GM18867 (cell line): ENCODE measurements around the gene APOBEC3A.

Source experiments
- ATAC-seq: cut with Tn5 transposase; IDR thresholded peaks from one replicate; pipeline ENCODE4 v1.9.1; 2021; ENCODE audit warnings: mild to moderate bottlenecking, moderate library complexity; ENCODE audit not compliant: unreplicated experiment

APOBEC3A gene

DNA sequence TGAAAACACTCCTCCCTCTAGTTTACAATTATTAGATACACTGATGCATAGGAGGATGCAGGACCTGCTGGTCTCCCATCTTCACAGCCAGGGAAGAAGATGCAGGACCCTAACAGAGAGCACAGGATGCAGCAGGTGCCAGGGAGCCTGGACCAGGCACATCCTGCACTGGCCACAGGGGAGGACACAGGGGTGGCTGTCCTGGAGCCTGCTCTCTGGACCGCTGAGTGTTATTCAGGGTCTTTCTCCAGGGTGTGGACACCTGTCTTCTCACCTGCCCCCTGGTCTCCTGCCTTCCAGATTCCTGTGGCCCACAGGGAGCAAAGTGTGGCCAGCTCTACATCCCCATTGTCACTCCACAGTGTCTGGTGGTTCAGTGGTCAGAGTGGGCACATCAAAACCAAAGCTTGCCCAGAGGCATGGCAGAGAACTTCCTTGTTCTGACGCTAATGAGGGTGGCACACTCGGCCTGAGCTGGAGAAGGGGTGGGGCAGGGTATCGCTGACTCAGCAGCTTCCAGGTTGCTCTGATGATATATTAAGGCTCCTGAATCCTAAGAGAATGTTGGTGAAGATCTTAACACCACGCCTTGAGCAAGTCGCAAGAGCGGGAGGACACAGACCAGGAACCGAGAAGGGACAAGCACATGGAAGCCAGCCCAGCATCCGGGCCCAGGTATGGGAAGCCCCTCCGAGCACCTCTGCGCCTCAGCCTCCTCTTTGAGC, at the start of gene APOBEC3A:
TSS of gene APOBEC3A (plus strand) at position 564 of the 725 bp plus-strand sequence. CDS start at position 647, 83 bp downstream.
- ATAC-seq = no peak

DNA sequence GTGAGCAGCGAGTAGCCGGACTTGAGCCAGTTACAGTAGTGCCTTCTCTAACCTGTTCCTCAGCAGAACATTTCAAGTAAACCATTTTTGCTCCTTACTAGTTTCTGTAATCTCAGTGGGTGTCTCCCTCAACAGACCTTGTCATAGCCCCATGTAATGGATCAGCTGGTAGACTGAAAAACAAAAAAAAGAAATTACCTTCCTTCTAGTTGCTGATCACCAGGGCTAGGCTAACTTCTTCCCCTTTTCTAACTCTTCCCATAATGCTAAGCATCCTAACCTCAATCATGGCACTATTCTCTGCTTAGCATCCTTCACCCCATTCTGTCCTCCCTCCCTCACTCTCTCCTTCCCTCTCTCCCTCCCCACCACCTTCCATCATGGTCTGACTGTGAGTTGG, 49.6 kb upstream of the APOBEC3A start:
- ATAC-seq = no peak

DNA sequence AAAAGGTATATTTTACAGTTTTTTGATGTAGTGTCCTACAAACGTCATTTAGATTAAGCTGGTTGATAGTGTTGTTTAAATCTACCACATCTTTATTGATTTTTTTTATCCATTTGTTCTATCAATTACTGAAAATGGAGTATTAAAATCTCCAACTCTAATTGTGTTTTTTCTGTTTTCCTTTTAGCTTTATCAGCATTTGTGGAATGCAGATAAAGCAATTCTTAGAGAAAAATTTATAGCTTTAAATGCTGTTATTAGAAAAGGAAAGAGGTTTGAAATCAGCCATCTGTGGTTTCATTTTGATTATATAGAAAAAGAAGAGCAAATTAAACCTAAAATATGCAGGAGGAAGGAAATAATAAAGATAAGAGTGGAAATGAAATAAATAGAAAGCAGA, 46.0 kb upstream of the APOBEC3A start:
- ATAC-seq = no peak

- ATAC-seq = no peak
Observed at GRCh38 chr22:38919631-38920190, 37.7 kb upstream of the APOBEC3A start.

- no peak for ATAC-seq
Observed at GRCh38 chr22:38921120-38921519, 36.3 kb upstream of the APOBEC3A start.

GRCh38 chr22:38921806-38922205, 35.6 kb upstream of the APOBEC3A start:
- ATAC-seq = no peak

DNA sequence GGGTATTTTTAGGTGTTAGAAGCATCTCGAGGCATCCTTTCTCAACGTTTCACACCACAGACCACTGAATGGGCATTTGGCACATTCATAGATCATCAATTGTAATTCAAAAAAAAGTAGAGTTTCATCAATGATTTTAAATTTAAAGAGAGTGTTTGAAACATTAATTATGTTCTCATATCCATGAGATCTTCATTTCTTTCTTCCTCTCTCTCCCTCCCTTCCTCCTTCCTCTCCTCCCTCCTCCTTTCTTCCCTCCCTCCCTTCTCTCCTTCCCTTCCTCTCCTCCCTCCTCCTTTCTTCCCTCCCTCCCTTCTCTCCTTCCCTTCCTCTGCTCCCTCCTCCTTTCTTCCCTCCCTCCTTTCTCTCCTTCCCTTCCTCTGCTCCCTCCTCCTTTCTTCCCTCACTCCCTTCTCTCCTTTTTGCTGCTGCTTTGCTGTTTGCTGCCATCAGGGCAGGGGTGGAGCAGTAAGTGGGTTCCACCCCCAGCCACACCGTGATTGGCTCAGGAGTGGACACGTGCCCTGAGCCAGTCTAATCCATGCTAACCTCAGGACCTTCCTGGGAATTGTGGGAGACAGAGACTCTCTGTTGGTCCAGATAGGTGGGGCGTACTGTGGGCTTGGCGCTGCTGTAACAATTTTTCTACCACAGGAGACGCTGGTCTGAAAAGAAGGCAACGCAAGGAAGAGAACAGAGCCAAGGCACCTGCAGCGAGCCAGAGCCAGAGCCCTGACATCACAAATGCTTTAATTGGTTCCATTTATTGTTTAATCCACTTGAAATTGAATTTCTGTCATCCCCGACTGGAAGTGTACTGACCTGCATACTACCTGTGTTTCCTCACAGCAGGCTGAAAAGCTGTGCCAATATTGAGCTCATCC, 33.7 kb upstream of the APOBEC3A start:
- no peak for ATAC-seq

DNA sequence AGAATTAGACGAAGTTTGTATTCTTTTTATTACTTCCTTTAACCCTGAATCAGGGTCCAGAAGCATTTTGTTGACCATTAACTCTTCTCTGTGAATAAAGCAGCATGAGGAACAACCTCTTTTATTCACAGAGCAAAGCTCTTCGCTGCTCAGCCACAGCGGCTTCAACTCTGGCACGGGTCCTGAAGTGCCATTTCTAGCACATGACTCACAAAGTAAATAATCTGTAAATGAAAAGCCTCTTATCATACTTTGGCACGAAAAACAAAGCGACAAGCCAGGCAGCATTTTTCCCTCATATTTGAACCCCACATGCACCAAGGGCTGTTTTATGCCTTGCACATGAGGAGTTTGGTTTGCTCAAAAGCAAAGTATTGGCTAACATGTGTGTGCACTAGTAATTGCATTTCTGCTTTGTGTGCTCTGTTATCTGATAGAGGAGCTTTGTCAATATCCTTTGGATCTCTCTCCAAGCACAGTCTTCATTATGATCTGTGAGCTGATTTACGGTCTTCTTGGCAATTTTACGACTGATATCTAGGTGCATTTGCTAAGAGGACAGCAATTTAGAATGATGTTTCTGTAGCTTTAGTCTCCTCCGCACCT, 33.0 kb upstream of the APOBEC3A start:
- ATAC-seq = no peak

GRCh38 chr22:38925571-38926041, 31.8 kb upstream of the APOBEC3A start:
- ATAC-seq = no peak

GRCh38 chr22:38927033-38927781, 30.2 kb upstream of the APOBEC3A start:
- no peak for ATAC-seq

- ATAC-seq = no peak
Observed at GRCh38 chr22:38930512-38930911, 26.9 kb upstream of the APOBEC3A start.

- ATAC-seq = no peak
Observed at GRCh38 chr22:38935023-38935422, 22.4 kb upstream of the APOBEC3A start.

GRCh38 chr22:38935616-38936015, 21.8 kb upstream of the APOBEC3A start:
- no peak for ATAC-seq

GRCh38 chr22:38936562-38936961, 20.8 kb upstream of the APOBEC3A start:
- ATAC-seq = no peak

DNA sequence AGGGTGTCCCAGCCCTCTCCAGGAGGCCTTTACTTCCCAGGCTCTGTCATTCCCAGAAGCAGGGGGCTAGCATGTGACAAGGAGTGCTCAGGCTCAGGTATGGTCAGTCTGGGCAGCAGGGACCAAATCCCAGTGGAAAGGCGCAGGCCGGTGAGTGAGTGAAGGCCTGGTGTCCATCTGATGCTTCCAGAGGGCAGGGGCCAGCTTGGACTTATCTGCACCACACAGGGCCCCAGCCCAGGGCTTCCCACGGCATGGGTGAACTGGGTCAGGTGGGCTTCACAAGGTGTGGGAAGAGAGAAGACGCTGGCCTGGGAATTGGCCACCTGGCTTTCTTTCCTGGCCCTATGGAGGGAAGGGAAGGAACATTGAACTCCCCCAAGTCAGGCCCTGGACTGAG, 20.4 kb upstream of the APOBEC3A start:
- no peak for ATAC-seq

DNA sequence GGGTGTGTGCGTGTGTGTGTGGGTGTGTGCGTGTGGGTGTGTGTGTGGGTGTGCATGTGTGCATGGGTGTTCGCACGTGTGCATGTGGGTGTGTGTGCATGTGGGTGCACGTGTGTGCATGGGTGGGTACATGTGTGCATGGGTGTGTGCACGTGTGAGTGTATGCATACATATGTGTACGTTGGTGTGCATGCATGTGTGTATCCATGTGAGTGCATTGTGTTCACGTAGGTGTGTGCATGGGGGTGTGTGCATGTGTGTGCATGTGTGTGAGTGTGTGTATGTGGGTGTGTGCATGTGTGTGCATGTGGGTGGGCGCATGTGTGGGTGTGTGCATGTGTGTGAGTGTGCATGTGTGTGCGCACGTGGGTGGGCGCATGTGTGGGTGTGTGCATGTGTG, 19.9 kb upstream of the APOBEC3A start:
- ATAC-seq = no peak

- ATAC-seq = no peak
Observed at GRCh38 chr22:38938221-38938620, 19.2 kb upstream of the APOBEC3A start.

GRCh38 chr22:38938925-38939324, 18.5 kb upstream of the APOBEC3A start:
- ATAC-seq = no peak

DNA sequence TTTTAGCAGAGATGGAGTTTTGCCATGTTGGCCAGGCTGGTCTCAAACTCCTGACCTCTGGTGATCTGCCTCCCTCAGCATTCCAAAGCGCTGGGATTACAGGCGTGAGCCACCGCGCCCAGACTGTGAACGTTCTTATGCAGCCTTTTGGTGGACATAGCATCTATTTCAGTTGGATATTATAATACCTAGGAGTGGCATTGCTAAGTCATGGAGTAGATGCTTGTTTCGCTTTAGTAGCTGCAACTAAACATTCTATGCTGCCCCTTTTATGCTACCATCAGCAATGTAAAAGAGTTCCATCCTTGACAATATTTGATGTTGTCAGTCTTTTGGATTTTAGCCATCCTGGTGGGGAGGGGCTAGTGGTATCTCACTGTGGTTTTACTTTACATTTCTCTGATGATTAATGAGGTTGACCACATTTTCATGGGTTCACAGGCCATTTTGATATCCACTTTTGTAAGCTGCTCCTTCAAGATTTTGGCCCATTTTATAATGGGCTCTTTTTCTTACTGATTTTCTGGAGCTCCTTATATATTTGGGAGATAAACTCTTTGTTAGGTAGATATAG, 16.5 kb upstream of the APOBEC3A start:
- ATAC-seq = no peak

DNA sequence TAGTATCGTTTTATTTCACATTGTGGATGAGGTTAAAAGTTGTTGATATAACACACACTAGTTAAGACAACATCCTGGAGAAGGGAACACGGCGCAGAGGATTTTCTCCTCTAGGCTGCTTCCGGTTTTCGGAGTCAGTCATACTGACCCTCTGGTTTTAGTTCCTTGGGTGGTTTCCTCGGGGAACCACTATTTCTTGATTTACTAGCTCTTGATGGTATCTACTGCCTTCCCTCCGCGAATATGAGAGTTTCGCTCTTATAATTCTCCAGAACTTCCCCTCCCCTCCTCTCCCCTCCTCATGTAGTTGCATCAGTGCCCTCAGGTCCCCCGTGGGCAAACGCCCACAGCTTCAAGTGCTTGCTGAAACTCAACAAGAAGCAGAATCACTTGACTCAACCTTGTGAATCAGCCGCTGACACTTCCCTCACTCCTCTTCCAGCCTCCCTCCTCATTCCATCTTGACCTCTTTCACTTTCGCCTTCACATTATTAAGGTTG, 15.9 kb upstream of the APOBEC3A start:
- peak; percentile 58 for ATAC-seq
